Neuron (in vitro differentiated cells): ENCODE measurements around the gene RNF150.
"Not testable (repeated sequence)": the region's sequence is repeated elsewhere in the genome, so short reads cannot be mapped to it uniquely, and the experiment has no call there.

Experiments used
- H2AFZ ChIP-seq: one replicate; pipeline ENCODE4 v1.6.1; 2013; ENCODE audit warnings: low read depth, mild to moderate bottlenecking, inconsistent platforms, low read length, moderate library complexity
- H3K27me3 ChIP-seq: one replicate; pipeline ENCODE4 v1.6.1; 2013; ENCODE audit warnings: low read length; ENCODE audit not compliant: insufficient read depth
- H3K36me3 ChIP-seq: one replicate; pipeline ENCODE4 v1.6.1; 2013; ENCODE audit warnings: low read length; ENCODE audit not compliant: insufficient read depth
- H3K4me1 ChIP-seq: one replicate; pipeline ENCODE4 v1.6.1; 2013; ENCODE audit warnings: low read length; ENCODE audit not compliant: insufficient read depth
- H3K4me3 ChIP-seq: 2 replicates; pipeline ENCODE4 v1.5.1; 2013; ENCODE audit warnings: mild to moderate bottlenecking, low read length, moderate library complexity
- H3K9me3 ChIP-seq: one replicate; pipeline ENCODE4 v1.6.1; 2013; ENCODE audit warnings: low read length

RNF150 gene

GRCh38 chr4:140811429-140811828, 321.8 kb downstream of the RNF150 start:
- Histone ChIP-seq H3K4me3 (no peak overlapping the region), H3K4me1 (no peaks in the 10 kb centered on the region), H3K36me3 (no peaks in the 10 kb centered on the region), H3K9me3 (no peaks in the 10 kb centered on the region), H3K27me3 (peaks cover 7% of the 10 kb centered on the region), H2AFZ (no peak overlapping the region)

- H3K9me3 ChIP-seq, H3K4me1 ChIP-seq, H3K36me3 ChIP-seq, H2AFZ ChIP-seq, H3K27me3 ChIP-seq, H3K4me3 ChIP-seq: not testable (repeated sequence)
Measured at GRCh38 chr4:140810591-140811169, 322.6 kb downstream of the RNF150 start.
